ENCODE measurements around the gene TCL1A.

Gene TCL1A

DNA sequence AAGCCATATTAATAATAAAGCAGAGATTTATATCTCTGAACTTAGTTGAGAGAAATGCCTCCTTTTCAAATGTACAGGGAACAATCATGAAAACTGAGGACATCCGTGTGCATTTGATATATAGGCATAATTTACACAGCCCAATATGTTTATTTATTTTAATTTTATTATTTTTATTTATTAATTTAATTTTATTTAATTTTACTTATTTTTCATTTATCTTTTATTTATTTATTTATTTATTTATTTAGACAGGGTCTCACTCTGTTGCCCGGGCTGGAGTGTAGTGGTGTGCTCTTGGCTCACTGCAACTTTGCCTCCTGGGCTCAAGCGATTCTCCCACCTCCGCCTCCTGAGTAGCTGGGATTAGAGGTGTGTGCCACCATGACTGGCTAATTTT is 8.4 kb downstream of the TCL1A start:
- DNase-seq (ENCODE audit: low read depth in 4 of 4, low spot score in 1 of 4): no peak

DNA sequence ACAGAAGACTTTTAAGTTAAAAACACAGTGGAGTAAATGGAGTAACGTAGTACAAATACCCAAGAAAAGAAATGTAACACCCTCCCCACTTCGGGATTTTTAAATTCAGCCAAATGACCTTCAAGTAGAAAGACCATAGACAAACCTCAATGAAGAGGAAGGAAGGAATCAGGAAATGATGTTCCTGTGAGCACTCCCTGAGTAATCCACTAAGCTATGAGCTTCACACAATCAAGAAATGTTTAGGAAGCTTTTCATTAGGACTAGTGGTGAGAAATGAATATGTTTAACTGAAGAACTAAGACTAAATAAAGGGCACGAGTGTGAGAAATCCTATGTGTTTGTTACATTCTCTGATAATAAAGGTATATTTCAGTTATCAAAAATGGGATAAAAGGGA is 10.1 kb downstream of the TCL1A start:
- DNase-seq (ENCODE audit: low read depth in 4 of 4, low spot score in 1 of 4): no peak

DNA sequence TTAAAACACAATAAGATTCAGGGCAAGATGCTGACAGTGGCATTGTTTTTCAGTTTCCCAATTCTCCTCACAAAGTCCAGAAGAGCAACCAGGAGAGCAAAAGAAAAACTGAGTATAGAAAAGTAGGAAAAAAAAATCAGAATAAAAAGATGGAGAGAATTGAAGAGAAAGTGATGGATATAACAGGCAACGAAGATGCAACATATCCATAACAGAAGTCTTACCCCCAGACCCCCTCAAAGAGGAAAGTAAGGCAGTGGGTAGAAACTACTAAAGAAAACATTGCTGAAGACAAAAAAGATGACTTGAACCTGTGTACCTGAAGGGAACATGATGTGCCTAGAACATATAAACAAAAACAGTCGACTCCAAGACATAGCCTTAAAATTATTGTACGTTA is 10.6 kb downstream of the TCL1A start:
- no peak for DNase-seq (ENCODE audit: low read depth in 4 of 4, low spot score in 1 of 4)

DNA sequence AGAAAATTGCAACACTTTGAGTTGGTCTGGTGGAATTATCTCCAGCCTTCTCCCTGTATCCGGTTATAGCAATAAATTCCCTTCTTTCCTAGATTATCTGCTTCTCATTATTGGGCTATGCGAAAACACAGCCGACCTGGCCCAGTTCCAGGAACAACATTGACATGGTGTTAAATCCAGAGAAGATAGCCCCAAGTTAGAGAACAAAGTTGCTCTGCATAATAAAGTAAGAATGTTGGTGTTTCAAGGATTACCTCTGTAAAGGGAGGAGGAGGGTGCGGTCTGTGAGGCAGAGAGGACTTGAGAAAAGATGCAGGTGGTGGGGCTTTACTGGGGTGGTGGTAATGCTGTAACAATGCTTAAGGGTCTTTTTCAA is 12.1 kb downstream of the TCL1A start:
- no peak for DNase-seq (ENCODE audit: low read depth in 4 of 4, low spot score in 1 of 4)

DNA sequence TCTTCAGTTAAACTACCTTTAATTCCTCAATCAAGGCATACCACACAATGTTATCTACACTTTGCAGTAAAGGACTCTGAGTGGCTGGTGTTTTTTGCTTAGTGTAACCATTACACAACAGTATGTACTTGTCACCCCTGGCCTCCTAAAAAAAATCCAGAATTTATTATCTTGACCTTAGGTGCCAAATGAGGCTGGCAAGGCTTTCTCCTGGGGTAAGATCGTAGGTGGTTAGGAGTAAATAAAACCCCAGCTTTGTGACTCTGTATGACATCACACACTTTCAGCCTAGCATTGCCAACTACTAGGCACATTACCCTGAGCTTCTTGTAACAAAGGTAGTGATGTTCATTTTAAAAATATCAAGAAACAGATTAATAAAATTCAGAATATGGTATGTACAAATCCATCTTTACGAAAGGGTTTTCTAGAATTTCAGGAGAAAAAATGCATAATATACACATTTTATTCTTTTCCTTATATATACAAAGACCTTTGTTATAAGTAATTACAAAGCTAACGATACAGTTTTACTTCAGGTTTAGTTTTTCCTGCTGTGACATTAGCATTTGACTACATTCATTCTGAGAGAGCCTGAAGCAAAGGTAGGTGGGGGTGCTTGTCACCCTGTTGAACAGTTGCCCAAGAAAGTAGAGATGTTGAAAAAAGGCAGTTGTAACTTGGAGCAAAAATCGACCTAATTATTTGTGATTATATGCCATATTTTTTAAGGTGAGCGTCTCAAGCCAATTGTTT is 13.5 kb downstream of the TCL1A start:
- no peak for DNase-seq (ENCODE audit: low read depth in 4 of 4, low spot score in 1 of 4)

DNA sequence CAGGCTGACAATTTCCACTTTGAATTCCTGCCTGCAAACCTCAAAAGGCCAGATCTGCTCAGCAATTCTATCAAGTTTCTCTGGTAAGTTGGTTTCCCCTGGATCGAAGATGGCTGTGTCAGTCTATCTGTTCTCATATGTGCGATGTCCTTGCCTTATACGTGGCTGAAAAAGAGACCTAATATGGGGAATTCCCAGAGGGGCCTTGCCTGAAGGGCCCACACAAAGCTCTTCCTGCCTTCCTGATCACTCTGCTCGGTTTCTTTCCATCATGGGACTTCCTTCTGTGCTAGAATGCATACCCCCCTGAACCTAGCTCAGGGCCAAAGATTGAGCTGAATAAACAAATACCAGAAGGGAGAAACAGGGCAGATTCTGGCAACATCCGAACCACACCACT is 14.5 kb downstream of the TCL1A start:
- DNase-seq (ENCODE audit: low read depth in 4 of 4, low spot score in 1 of 4): no peak

DNA sequence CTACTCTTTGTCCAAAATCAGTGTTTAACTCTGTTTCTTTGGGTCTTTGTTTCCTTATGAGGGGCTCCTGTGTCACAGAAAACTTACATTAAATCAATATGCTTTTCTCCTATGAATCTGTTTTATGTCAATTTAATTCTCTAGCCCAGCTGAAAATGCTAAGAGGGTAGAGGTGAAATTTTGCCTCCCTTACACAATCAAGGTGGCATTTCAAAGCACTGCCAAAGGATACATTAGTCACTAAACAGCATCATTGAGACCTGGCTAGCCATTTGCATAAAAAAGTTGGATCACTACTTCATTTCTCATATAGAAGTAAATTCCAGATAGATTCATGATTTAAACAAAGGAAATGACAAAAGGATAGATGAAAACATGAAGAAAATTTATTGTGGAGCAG is 15.6 kb downstream of the TCL1A start:
- no peak for DNase-seq (ENCODE audit: low read depth in 4 of 4, low spot score in 1 of 4)

DNA sequence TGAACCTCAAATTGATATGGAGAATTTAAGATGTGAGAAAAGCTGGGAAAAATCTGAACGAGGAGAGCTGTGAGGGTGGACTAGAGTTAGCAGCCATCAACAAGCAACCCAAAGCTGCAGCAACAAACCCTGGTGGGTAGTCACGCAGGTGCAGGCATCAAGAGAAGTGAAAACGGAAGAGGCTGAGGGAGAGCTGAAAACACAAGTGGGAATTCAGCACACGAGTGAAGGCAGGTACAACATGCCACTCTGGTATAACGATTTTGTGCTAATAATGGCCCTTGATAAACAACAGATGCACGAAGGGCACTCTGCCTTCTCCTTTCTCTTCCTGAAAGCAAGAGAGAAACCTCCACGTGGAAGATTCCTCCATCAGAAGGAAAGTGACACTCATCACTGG is 16.2 kb downstream of the TCL1A start:
- no peak for DNase-seq (ENCODE audit: low read depth in 4 of 4, low spot score in 1 of 4)

DNA sequence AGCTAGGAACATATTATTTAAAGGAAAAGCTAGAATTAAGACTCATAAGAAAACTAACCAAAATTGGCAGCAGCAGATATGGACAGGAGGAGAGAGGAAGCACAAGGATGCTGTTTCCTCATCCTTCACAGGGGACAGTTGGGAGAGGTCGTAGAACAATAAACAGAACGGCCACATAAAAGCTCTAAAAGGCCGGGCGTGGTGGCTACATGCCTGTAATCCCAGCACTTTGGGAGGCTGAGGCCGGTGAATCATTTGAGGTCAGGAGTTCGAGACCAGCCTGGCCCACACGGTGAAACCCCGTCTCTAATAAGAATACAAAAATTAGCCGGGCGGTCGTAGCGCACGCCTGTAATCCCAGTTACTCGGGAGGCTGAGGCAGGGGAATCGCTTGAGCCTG is 17.2 kb downstream of the TCL1A start:
- no peak for DNase-seq (ENCODE audit: low read depth in 4 of 4, low spot score in 1 of 4)

DNA sequence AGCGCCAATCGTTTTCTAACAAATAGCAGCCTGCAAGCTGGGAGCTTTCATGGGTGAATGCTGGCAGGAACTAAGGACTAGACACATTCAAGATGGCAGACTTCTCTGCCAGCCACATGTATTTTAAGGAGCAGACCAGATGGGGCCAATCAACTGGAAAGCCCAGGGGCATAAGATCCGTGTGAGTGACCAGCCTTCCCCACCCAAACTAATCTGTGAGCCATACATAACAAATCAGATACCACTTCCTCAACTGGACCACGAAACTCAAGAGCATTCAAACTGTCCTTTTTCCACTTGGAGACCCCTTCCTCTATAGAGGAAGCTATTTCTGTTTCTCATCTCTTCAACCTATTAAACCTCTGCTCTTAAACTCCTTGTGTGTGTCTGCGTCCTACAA is 18.0 kb downstream of the TCL1A start:
- DNase-seq (ENCODE audit: low read depth in 4 of 4, low spot score in 1 of 4): no peak

DNA sequence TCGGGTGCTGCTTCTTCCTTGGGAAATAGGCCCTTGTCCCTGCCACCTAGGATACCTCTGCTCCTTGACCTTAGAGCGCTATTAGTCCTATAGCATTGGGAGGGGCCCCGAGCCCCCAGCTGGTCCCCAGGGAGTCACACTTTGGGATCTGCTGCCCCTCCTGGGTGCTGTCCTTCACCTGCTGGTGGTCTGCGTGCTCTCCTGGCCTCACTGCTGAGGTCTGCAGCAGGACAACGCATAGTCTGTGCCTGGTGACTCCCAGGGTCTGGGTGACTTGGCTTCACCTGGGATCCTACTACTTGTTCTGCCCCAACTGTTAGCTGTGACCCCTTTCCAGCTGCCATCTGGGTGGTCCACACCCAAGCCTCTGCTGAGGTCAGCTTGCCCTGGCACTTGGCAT is 18.9 kb downstream of the TCL1A start:
- no peak for DNase-seq (ENCODE audit: low read depth in 4 of 4, low spot score in 1 of 4)

DNA sequence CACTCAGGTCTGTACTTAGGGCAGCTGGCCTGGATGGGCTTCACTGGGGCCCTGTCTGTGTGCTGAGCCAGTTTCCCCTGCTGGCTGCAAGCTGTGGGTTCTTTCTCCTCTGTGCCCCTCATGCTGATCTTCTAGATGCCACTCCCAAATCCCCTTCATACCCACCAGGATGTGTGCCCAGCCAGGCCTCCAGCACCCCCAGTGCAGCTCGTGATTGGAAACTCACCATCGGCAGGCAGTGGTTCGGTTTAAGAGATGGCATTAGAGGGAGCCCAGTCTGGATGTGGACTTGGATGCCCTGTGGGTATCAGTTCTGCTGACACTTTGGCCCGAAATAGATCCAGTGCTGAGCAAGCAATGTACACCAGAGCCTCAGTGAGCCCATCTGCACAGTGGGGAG is 21.8 kb downstream of the TCL1A start:
- no peak for DNase-seq (ENCODE audit: low read depth in 4 of 4, low spot score in 1 of 4)

DNA sequence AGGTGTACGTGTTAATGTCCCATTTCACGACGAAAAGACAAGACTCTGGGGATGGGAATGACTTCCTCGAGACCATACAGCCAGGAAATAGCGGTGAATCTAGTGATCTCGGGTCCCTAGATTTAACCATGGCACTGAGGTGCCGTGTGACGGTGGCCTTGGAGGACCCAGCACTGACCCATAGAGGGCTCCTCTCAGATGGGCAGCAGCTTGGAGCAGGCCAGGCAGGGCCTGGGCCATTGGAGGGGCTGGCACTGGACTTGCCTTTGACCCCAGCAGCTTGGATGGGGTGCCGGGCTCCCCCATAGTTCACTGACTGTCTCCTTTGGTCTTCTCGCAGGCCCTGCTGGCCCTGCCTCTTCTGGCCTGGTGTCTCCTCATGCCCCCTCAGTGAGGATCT is 22.3 kb downstream of the TCL1A start:
- DNase-seq (ENCODE audit: low read depth in 4 of 4, low spot score in 1 of 4): no peak

DNA sequence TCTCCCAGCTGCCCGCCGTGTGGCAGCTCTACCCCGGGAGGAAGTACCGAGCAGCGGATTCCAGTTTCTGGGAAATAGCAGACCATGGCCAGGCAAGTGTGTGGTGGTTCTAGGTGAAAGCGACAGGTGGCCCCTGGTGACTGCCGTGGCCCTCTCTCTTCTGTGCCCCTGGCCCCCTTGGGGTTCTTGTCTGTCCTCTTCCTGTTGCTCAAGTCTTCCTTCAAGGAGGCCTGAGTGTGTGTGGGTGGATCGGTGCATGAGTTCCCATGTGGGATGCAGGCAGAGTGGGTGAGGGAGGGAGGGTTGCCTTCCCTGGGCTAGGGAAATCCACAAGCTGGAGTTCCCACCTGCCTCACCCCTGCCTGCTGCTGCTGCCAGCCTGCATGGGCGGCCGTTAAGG is 23.1 kb downstream of the TCL1A start:
- no peak for DNase-seq (ENCODE audit: low read depth in 4 of 4, low spot score in 1 of 4)

DNA sequence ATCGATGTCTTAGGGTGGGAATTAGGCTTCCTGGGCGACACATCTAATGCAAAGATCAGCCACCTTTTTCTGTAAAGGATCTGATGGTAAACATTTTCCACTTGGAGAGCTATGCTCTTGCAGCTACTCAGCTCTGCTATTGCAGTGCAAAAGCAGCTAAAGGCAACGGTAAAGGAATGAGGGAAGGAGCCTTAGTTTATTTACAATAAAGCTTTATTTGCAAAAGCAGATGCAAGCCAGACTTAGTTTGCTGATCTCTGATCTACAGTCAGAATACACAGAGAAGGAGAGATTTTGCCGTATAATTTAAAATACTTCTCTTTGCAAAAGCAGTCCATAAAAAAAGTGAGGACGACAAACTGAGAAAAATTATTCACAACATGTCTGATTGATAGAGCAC is 24.5 kb downstream of the TCL1A start:
- DNase-seq (ENCODE audit: low read depth in 4 of 4, low spot score in 1 of 4): no peak

DNA sequence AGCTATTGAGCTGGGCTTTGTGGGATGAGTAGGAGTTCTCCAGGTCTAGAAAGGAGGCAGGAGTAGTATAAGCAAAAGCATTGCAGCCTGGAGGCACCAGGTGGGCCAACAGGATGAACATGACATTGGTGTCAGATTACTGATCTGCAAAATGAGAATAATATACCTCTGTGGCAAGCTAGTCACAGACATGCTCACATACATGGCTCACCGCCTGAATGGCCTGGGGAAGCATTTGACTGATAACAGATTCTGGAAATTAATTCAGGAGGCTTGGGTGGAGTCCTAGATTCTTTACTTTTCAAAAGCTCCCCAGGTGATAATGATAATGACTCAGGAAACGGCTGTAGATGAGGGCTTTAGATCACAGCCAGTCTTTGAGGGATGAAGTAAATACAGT is 27.0 kb downstream of the TCL1A start:
- DNase-seq (ENCODE audit: low read depth in 4 of 4, low spot score in 1 of 4): no peak

DNA sequence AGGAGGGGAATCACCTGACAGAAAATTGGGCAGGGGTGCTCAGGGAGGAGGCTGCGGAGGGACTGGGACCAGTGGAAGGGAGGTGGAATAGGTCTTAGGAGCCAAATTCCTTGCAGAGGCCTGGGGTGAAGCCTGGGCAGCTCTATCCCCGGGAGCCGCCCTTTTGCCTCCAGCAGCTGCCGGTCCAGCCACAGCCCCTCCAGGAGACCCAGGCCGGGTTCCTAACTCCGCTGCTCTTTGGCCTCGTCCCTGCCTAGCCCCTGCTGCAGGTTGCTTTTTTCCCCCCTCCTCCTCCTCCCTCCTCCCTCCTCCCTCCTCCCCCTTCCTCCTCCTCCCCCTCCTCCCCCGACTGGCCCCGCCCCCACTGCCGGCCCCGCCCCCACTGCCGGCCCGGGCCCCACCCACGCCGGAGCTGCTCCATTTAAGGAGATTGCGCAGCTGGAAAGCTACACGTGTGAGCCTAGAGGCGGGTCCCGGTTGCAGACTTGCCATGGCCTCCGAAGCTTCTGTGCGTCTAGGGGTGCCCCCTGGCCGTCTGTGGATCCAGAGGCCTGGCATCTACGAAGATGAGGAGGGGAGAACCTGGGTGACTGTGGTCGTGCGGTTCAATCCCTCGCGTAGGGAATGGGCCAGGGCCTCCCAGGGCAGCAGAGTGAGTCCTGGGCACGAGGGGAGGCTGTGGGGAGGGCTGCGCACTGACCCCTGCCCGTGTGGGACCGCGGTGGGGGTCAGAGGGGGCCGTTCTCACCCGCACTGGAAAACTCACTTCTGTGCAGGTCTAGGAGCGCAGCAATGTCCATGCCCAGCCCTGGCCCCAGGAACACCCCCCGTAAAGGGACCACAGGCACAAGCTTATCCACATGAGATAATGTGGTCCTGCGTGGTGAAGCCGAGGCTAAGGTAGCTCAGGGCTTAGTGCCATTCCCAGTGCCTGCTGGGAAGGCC is 27.7 kb downstream of the TCL1A start, which contains the start of gene TCL1B:
TSS of gene TCL1B (plus strand) at position 449 of the 945 bp plus-strand sequence. CDS start at position 491, 42 bp downstream.
- DNase-seq (ENCODE audit: low read depth in 4 of 4, low spot score in 1 of 4): no peak

DNA sequence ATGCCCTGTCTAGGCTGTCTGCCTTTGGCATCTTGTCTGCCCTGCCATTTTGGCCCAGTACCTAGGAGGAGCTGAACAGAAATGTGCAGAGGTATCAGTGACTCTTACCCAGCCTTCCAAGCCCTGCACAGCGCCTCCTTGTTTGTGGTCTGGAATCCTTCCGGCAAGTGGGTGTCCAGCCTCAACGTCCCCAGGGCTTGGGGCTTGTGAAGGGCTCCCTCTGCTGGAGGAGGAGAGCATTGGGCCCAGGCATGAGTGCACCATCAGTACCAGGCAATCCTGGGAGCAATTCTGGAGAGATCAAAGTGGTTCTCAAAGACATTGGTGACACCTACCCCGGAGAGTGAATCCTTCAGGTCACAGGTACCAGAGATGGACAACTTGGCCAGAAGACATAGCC is 30.1 kb downstream of the TCL1A start:
- DNase-seq (ENCODE audit: low read depth in 4 of 4, low spot score in 1 of 4): no peak

DNA sequence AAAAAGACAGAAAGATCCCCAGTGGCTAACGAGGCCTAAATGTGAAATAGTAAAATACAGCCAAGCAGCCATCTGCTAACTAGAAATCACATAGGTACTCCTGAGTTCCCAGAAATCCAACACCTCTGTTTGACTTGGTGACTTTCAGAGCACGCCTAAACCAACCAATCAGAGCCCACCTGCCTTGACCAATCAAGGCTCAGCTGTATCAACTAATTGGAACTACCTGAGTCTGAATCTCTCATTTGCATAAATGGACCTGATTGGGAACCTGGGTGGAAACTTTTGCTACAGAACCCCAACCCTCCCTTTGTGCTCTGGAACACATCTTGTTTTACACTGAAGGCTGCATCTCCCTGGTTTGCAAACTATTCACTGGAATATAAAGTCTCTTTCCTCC is 32.8 kb downstream of the TCL1A start:
- no peak for DNase-seq (ENCODE audit: low read depth in 4 of 4, low spot score in 1 of 4)

DNA sequence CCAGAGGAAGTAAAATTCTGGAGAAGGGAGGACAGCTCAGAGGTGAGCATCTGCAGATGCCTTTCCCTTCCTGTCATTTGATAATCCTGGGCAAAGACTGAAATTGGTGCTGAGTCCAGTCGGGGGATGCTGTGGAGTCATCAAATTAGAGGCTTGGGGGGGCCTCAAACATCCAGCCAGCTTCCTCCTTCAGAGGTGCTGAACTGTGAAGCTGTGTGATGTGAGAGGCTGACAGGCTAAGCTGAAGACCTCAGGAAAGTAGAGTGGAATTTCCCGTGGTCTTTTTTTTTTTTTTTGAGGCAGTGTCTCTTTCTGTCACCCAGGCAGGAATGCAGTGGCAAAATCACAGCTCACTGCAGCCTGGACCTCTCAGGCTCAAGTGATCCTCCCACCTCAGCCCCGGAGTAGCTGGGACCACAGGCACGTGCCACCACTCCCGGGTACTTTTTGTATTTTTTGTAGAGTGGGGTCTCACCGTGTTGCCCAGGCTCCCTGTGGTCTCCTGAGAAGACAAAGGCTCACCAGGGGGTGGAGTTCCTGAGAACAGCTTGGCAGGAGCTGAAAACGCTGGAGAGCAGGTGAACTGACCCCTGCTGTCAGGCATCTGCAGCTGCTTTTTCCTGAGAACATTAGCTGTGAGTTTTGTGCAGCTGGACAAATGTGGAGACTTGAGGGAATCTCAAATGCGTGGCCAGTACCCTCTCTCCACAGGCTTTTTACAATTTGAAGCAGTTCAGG is 33.8 kb downstream of the TCL1A start:
- no peak for DNase-seq (ENCODE audit: low read depth in 4 of 4, low spot score in 1 of 4)

DNA sequence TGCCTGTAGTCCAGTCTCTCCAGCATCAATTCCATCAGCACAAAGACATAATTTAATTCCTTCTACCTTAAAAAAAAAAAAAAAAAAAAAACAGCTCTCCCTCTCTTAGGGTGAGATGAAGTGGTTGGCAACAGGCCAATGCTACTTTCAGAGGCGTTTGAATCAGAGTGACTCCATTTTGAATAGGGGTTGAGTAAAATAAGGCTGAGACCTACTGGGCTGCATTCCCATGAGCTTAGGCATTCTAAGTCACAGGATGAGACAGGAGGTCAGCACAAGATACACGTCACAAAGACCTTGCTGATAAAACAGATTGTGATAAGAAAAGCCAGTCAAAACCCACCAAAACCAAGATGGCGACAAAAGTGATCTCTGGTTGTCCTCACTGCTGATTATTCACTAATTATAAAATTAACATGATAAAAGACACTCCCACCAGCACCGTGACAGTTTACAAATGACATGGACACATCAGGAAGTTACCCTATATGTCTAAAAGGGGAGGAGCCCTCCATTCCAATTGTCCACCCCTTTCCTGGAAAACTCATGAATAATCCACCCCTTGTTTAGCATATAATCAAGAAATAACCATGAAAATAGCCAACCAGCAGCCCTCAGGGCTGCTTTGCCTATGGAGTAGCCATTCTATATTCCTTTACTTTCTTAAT is 34.6 kb downstream of the TCL1A start:
- no peak for DNase-seq (ENCODE audit: low read depth in 4 of 4, low spot score in 1 of 4)
